HCT116 (cell line): Measurements from ENCODE around the gene NBPF26.
"Not testable (repeated sequence)": the region's sequence is repeated elsewhere in the genome, so short reads cannot be mapped to it uniquely, and the experiment has no call there.

ENCODE experiments used
- CEBPB ChIP-seq: IDR thresholded peaks from 2 replicates; pipeline ENCODE4 v1.6.1; 2012; ENCODE audit warnings: low read depth
- EGR1 ChIP-seq: IDR thresholded peaks from 2 replicates; pipeline ENCODE4 v1.6.1; 2012; ENCODE audit warnings: low read depth
- EZH2phosphoT487 ChIP-seq: fragments of 200-600 bp; IDR thresholded peaks from 2 replicates; pipeline ENCODE4 v1.6.1; 2018; ENCODE audit warnings: antibody characterized with exemption, borderline replicate concordance
- POLR2A ChIP-seq: IDR thresholded peaks from 2 replicates; pipeline ENCODE4 v1.7.0; 2011; ENCODE audit warnings: borderline replicate concordance; ENCODE audit not compliant: insufficient read depth, insufficient read length; ENCODE audit errors: extremely low read depth
- POLR2AphosphoS5 ChIP-seq: IDR thresholded peaks from 2 replicates; pipeline ENCODE4 v1.6.1; 2011; ENCODE audit warnings: mild to moderate bottlenecking, low read depth, low read length, moderate library complexity
- RAD21 ChIP-seq: IDR thresholded peaks from 2 replicates; pipeline ENCODE4 v1.6.1; 2012; ENCODE audit warnings: low read depth, mild to moderate bottlenecking
- SIN3A ChIP-seq: IDR thresholded peaks from 2 replicates; pipeline ENCODE4 v1.6.1; 2012; ENCODE audit warnings: low read depth
- SP1 ChIP-seq: IDR thresholded peaks from 2 replicates; pipeline ENCODE4 v1.6.1; 2012; ENCODE audit warnings: low read depth
- TCF7L2 ChIP-seq: IDR thresholded peaks from 2 replicates; pipeline ENCODE4 v1.7.0; 2011; ENCODE audit warnings: borderline replicate concordance, inconsistent platforms; ENCODE audit not compliant: insufficient read depth, insufficient read length; ENCODE audit errors: extremely low read depth
- ZNF274 ChIP-seq: fragments of 200-500 bp; sonication (Bioruptor generic); IDR thresholded peaks from 2 replicates; pipeline ENCODE4 v1.6.1; 2014; ENCODE audit warnings: mild to moderate bottlenecking, low read depth, low read length, inconsistent platforms
- TF ChIP-seq, protein P1 (sequence below), 3 experiments: fragments of 200-600 bp in 1 of 3; sonication (generic) in 1 of 3; IDR thresholded peaks in 2 of 3; conservative IDR thresholded peaks in 1 of 3; 2 replicates each; pipeline ENCODE4 v1.5.1; 2012 to 2017; ENCODE audit warnings: low read depth in 2 of 3, low read length in 2 of 3, antibody characterized with exemption in 1 of 3, borderline replicate concordance in 1 of 3, control low read depth in 1 of 3, mild to moderate bottlenecking in 1 of 3, mixed read lengths in 1 of 3, mixed run types in 1 of 3, moderate library complexity in 1 of 3; ENCODE audit not compliant: insufficient read depth in 1 of 3
- TF ChIP-seq, protein P2 (sequence below): IDR thresholded peaks from 2 replicates; pipeline ENCODE4 v1.6.1; 2012; ENCODE audit warnings: low read depth
- TF ChIP-seq, protein P3 (sequence below): IDR thresholded peaks from 2 replicates; pipeline ENCODE4 v1.6.1; 2012

DNA sequence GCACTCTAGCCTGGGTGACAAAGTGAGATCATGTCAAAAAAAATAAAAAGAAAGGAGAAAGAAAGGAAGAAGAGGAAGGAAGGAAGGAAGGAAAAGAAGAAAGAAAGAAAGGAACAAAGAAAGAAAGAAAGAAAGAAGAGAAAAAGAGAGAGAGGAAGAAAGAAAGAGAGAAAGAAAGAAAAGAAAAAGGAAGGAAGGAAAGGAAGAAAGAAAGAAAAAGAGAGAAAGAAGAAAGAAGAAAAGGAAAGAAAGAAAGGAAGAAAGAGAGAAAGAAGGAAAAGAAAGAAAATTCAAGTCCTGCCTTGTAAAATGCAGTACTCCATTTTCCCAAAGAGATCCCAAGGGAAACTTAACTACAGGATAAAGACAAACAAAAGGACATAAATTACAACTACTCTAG, 154.5 kb downstream of the NBPF26 start:
- TF ChIP-seq, protein P1, sequence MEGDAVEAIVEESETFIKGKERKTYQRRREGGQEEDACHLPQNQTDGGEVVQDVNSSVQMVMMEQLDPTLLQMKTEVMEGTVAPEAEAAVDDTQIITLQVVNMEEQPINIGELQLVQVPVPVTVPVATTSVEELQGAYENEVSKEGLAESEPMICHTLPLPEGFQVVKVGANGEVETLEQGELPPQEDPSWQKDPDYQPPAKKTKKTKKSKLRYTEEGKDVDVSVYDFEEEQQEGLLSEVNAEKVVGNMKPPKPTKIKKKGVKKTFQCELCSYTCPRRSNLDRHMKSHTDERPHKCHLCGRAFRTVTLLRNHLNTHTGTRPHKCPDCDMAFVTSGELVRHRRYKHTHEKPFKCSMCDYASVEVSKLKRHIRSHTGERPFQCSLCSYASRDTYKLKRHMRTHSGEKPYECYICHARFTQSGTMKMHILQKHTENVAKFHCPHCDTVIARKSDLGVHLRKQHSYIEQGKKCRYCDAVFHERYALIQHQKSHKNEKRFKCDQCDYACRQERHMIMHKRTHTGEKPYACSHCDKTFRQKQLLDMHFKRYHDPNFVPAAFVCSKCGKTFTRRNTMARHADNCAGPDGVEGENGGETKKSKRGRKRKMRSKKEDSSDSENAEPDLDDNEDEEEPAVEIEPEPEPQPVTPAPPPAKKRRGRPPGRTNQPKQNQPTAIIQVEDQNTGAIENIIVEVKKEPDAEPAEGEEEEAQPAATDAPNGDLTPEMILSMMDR (IDR thresholded peaks at IDR 0.05 in 2 of 3, conservative IDR thresholded peaks at IDR 0.05 in 1 of 3; ENCODE audit: borderline replicate concordance in 1 of 3, insufficient read depth in 1 of 3, low read depth in 2 of 3, low read length in 2 of 3): not testable (repeated sequence)
- not testable (repeated sequence) for TF ChIP-seq EZH2phosphoT487, POLR2AphosphoS5, POLR2A, SIN3A, TCF7L2, SP1, ZNF274, CEBPB, EGR1, RAD21
- TF ChIP-seq, protein P2, sequence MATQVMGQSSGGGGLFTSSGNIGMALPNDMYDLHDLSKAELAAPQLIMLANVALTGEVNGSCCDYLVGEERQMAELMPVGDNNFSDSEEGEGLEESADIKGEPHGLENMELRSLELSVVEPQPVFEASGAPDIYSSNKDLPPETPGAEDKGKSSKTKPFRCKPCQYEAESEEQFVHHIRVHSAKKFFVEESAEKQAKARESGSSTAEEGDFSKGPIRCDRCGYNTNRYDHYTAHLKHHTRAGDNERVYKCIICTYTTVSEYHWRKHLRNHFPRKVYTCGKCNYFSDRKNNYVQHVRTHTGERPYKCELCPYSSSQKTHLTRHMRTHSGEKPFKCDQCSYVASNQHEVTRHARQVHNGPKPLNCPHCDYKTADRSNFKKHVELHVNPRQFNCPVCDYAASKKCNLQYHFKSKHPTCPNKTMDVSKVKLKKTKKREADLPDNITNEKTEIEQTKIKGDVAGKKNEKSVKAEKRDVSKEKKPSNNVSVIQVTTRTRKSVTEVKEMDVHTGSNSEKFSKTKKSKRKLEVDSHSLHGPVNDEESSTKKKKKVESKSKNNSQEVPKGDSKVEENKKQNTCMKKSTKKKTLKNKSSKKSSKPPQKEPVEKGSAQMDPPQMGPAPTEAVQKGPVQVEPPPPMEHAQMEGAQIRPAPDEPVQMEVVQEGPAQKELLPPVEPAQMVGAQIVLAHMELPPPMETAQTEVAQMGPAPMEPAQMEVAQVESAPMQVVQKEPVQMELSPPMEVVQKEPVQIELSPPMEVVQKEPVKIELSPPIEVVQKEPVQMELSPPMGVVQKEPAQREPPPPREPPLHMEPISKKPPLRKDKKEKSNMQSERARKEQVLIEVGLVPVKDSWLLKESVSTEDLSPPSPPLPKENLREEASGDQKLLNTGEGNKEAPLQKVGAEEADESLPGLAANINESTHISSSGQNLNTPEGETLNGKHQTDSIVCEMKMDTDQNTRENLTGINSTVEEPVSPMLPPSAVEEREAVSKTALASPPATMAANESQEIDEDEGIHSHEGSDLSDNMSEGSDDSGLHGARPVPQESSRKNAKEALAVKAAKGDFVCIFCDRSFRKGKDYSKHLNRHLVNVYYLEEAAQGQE: not testable (repeated sequence)
- TF ChIP-seq, protein P3, sequence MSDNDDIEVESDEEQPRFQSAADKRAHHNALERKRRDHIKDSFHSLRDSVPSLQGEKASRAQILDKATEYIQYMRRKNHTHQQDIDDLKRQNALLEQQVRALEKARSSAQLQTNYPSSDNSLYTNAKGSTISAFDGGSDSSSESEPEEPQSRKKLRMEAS: not testable (repeated sequence)
